Spinal cord (tissue), 10 donors: ENCODE data around the gene POU4F2. TPM values are rescaled to one million over a fixed set of nuclear protein-coding genes. Genes with fewer than 3 reads are reported as not detected.
"Not testable (repeated sequence)": the region's sequence is repeated elsewhere in the genome, so short reads cannot be mapped to it uniquely, and the experiment has no call there.

Experiments
- DNase-seq, 6 donors: peaks; one replicate each; pipeline versions ENCODE4 v3.0.0 to v3.0.0-alpha.2; 2013 to 2015; ENCODE audit warnings: low spot score in 6 of 6, low read depth in 4 of 6
- H3K27ac ChIP-seq: one replicate; pipeline ENCODE4 v1.5.1; 2013; ENCODE audit warnings: low read depth, low read length, control low read depth
- H3K27me3 ChIP-seq: one replicate; pipeline ENCODE4 v1.6.1; 2013; ENCODE audit warnings: low read length; ENCODE audit not compliant: control insufficient read depth, insufficient read depth
- H3K36me3 ChIP-seq: one replicate; pipeline ENCODE4 v1.6.1; 2013; ENCODE audit warnings: low read length; ENCODE audit not compliant: control insufficient read depth, insufficient read depth
- H3K4me1 ChIP-seq: one replicate; pipeline ENCODE4 v1.6.1; 2013; ENCODE audit warnings: low read length; ENCODE audit not compliant: control insufficient read depth, insufficient read depth
- H3K4me3 ChIP-seq: one replicate; pipeline ENCODE4 v1.5.1; 2013; ENCODE audit warnings: low read depth, low read length, control low read depth
- H3K9me3 ChIP-seq: one replicate; pipeline ENCODE4 v1.6.1; 2013; ENCODE audit warnings: low read length; ENCODE audit not compliant: control insufficient read depth, insufficient read depth
- WGBS: methylation state at CpG from one replicate; pipeline ENCODE4 v1.1.5; 2013; ENCODE audit warnings: missing lambda C conversion rate; ENCODE audit not compliant: insufficient coverage; 5-methylcytosine and 5-hydroxymethylcytosine counted together
- polyA plus RNA-seq, 2 donors: library from polyadenylated mRNA; unstranded; fragments of 120-200 nt; gene quantifications; one replicate each; pipeline ENCODE4 v1.2.1, GENCODE V29; 2013; ENCODE audit not compliant: insufficient read length in 2 of 2
- total RNA-seq, 2 donors: library from RNA; depleted of rRNA in 1 of 2; stranded (reverse); fragments of 120-200 nt in 1 of 2; fragments of >200 nt in 1 of 2; gene quantifications; one replicate each; pipeline versions ENCODE4 v1.2.3 to v1.2.4, GENCODE V29; 2013 to 2014
- donor health status: healthy.

The POU4F2 gene
- total and polyA plus RNA-seq, 4 donors: 0.72 to 2.5 (median 1.7) TPM

DNA sequence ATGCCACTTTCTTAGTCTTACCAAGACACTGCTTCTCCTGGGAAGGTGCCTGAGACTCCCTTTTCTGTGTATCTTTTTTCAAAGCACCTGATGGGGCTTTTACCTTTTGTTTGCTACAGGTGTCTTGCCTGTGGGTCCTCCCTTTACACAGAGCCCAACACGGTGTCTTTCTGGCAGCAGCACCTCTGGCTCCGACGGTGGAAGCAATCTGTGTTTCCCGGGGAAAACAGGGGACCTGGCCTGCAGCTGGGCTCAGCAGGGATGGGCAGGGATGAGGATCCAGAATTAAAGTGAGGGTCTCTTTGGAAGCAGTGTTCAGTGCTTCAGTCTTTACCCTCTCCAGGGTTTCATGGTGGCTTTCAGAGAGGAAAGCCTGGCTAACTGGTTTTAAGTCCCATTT is 11.3 kb downstream of the POU4F2 start:
- peaks cover 96% of the 10 kb centered on the region for H3K27me3 ChIP-seq
- H3K36me3 ChIP-seq: no peaks in the 10 kb centered on the region
- H3K9me3 ChIP-seq: no peaks in the 10 kb centered on the region
- no peak overlapping the region for H3K4me3 ChIP-seq
- H3K4me1 ChIP-seq: peaks cover 16% of the 10 kb centered on the region
- no peak for DNase-seq
- H3K27ac ChIP-seq: no peak overlapping the region
- 3% methylated on average over 4 of the region's 4 CpGs for WGBS

- peak in 2 of 6 donors; percentile 52 to 65 for DNase-seq
- H3K4me1 ChIP-seq: peaks cover 4% of the 10 kb centered on the region
- under 1% methylated on average over 72 of the region's 72 CpGs for WGBS
- H3K27ac ChIP-seq: no peak overlapping the region
- H3K36me3 ChIP-seq: no peaks in the 10 kb centered on the region
- H3K27me3 ChIP-seq: peaks cover 62% of the 10 kb centered on the region
- H3K9me3 ChIP-seq: no peaks in the 10 kb centered on the region
- peak overlapping the region; percentile 19 for H3K4me3 ChIP-seq
Observed at GRCh38 chr4:146654687-146655520, 16.2 kb downstream of the POU4F2 start.

GRCh38 chr4:146655521-146655856 is 16.8 kb downstream of the POU4F2 start:
- no peak overlapping the region for H3K4me3 ChIP-seq
- H3K27me3 ChIP-seq: peaks cover 56% of the 10 kb centered on the region
- no peaks in the 10 kb centered on the region for H3K9me3 ChIP-seq
- no peak overlapping the region for H3K27ac ChIP-seq
- DNase-seq: no peak
- H3K4me1 ChIP-seq: peaks cover 4% of the 10 kb centered on the region
- no peaks in the 10 kb centered on the region for H3K36me3 ChIP-seq
- WGBS: 19% methylated on average over 7 of the region's 9 CpGs

DNA sequence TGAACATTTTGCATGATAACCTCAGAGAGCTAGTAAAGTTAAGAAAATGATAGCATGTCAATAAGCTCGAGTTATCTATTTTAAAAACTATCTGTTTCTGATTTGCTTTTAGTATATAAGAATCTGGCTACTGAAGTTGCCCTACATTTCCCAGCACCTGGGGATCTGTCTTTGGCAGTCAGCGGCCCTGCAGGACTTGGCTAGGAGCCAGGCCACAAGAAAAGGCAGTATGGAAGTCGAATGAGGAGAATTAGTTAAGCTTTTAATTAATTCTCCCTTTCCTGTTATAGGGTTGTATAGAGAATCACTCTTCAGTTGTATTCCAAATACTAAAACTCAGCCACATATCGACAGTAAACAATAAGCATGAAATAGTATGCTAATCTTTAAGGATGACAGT is 22.7 kb downstream of the POU4F2 start:
- peak in 1 of 6 donors; percentile 73 for DNase-seq
- no peaks in the 10 kb centered on the region for H3K9me3 ChIP-seq
- H3K36me3 ChIP-seq: no peaks in the 10 kb centered on the region
- H3K27me3 ChIP-seq: peaks cover 2% of the 10 kb centered on the region
- H3K27ac ChIP-seq: no peak overlapping the region
- no peak overlapping the region for H3K4me3 ChIP-seq
- H3K4me1 ChIP-seq: no peaks in the 10 kb centered on the region
- no CpG with 5 or more reads among the region's 4 CpGs for WGBS

GRCh38 chr4:146663968-146664311 is 25.2 kb downstream of the POU4F2 start:
- 70% methylated on average over 2 of the region's 6 CpGs for WGBS
- not testable (repeated sequence) for H3K4me3 ChIP-seq, H3K9me3 ChIP-seq, H3K27me3 ChIP-seq, H3K36me3 ChIP-seq, H3K27ac ChIP-seq, DNase-seq, H3K4me1 ChIP-seq

GRCh38 chr4:146674829-146675570 is 36.3 kb downstream of the POU4F2 start:
- no peak for DNase-seq
- H3K27me3 ChIP-seq: no peaks in the 10 kb centered on the region
- 50% methylated on average over 1 of the region's 2 CpGs for WGBS
- H3K4me1 ChIP-seq: no peaks in the 10 kb centered on the region
- no peaks in the 10 kb centered on the region for H3K9me3 ChIP-seq
- no peak overlapping the region for H3K4me3 ChIP-seq
- no peaks in the 10 kb centered on the region for H3K36me3 ChIP-seq
- no peak overlapping the region for H3K27ac ChIP-seq

Other genes starting within 250 kb of the POU4F2 start
- gene SLC10A7, start 117.0 kb upstream of the POU4F2 start, total RNA-seq: 10 to 100 TPM; 18.7 to 25.6 TPM
- gene SLC10A7, start 117.0 kb upstream of the POU4F2 start, polyA plus RNA-seq: 10 to 100 TPM in 1 of 2 donors, 1 to 10 TPM in 1; 7.3 to 12.3 TPM